Lower leg skin (tissue), 3 donors: ENCODE measurements around the gene SLC25A39.
"Not testable (repeated sequence)": the region's sequence is repeated elsewhere in the genome, so short reads cannot be mapped to it uniquely, and the experiment has no call there.

ENCODE experiments used
- CTCF ChIP-seq, 3 donors: fragments of 450-650 bp; IDR thresholded peaks; one replicate each; pipeline ENCODE4 v1.5.1; 2016; ENCODE audit warnings: antibody characterized with exemption in 3 of 3, mild to moderate bottlenecking in 3 of 3, moderate library complexity in 2 of 3
- POLR2A ChIP-seq, 2 donors: fragments of 450-650 bp; IDR thresholded peaks; one replicate each; pipeline ENCODE4 v1.6.1; 2016 to 2017; ENCODE audit warnings: antibody characterized with exemption in 2 of 2, mild to moderate bottlenecking in 1 of 2, moderate library complexity in 1 of 2

DNA sequence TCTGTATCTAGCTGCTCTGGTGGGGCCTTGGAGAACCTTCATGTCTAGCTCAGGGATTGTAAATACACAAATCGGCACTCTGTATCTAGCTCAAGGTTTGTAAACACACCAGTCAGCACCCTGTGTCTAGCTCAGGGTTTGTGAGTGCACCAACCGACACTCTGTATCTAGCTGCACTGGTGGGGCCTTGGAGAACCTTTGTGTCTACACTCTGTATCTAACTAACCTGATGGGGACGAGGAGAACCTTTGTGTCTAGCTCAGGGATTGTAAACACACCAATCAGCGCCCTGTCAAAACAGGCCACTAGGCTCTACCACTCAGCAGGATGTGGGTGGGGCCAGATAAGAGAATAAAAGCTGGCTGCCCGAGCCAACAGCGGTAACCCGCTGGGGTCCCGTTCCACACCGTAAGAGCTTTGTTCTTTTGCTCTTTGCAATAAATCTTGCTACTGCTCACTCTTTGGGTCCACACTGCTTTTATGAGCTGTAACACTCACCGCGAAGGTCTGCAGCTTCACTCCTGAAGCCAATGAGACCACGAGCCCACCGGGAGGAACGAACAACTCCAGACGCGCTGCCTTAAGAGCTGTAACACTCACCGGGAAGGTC lies 44.9 kb upstream of the SLC25A39 start:
- TF ChIP-seq POLR2A, CTCF (IDR thresholded peaks at IDR 0.05): not testable (repeated sequence)
